Gastrocnemius medialis (tissue), 4 donors: Measurements from ENCODE around the gene HIGD2B. TPM values are rescaled to one million over a fixed set of nuclear protein-coding genes. Genes with fewer than 3 reads are reported as not detected.
"Not testable (repeated sequence)": the region's sequence is repeated elsewhere in the genome, so short reads cannot be mapped to it uniquely, and the experiment has no call there.

ENCODE experiments used
- ATAC-seq, 2 donors: fragments of 150-250 bp; one replicate each; pipeline ENCODE4 v1.9.1; 2016
- DNase-seq, 2 donors: peaks; one replicate each; pipeline ENCODE4 v3.0.0-alpha.2; 2019
- H3K27ac ChIP-seq, 4 donors: fragments of 200-600 bp; sonication (generic); 1 replicate in 1 of 4; 2 replicates in 3 of 4; pipeline ENCODE4 v1.5.1; 2016 to 2018; ENCODE audit warnings: mild to moderate bottlenecking in 2 of 4, moderate library complexity in 1 of 4
- H3K27me3 ChIP-seq, 3 donors: fragments of 200-600 bp; sonication (generic) in 2 of 3; 1 replicate in 1 of 3; 2 replicates in 2 of 3; pipeline versions ENCODE4 v1.5.1 to v1.6.0; 2016 to 2019; ENCODE audit warnings: mild to moderate bottlenecking in 1 of 3, moderate library complexity in 1 of 3
- H3K36me3 ChIP-seq, 2 donors: fragments of 200-600 bp; sonication (generic) in 1 of 2; one replicate each; pipeline ENCODE4 v1.5.1; 2017 to 2018
- H3K4me1 ChIP-seq, 2 donors: fragments of 200-600 bp; sonication (generic) in 1 of 2; one replicate each; pipeline ENCODE4 v1.5.1; 2016 to 2017; ENCODE audit warnings: mild to moderate bottlenecking in 2 of 2
- H3K4me3 ChIP-seq, 4 donors: fragments of 200-600 bp; sonication (generic) in 3 of 4; 1 replicate in 1 of 4; 2 replicates in 3 of 4; pipeline ENCODE4 v1.5.1; 2016 to 2019; ENCODE audit warnings: mild to moderate bottlenecking in 2 of 4
- H3K9me3 ChIP-seq, 3 donors: fragments of 200-600 bp; sonication (generic) in 2 of 3; 1 replicate in 1 of 3; 2 replicates in 2 of 3; pipeline ENCODE4 v1.5.1; 2016 to 2019
- POLR2A ChIP-seq, 2 donors: fragments of 450-650 bp; IDR thresholded peaks; one replicate each; pipeline ENCODE4 v1.6.1; 2017; ENCODE audit warnings: antibody characterized with exemption in 2 of 2, mild to moderate bottlenecking in 2 of 2, moderate library complexity in 2 of 2
- in situ Hi-C, 4 donors: fragments of 200-750 bp; cut with MboI; loops; one replicate each; pipeline versions ENCODE4 v1.15.0 to v1.8.0; 2017; ENCODE audit warnings: low sequenced_read_pairs in 4 of 4
- intact Hi-C: fragments of 100-400 bp; cut with DNase I; formaldehyde crosslinking; loops from one replicate; pipeline ENCODE4 v1.15.1; 2023; ENCODE audit warnings: low total_unique reads
- total RNA-seq, 4 donors: library from RNA; depleted of rRNA; stranded (reverse); fragments of >200 nt; gene quantifications; one replicate each; pipeline versions ENCODE4 v1.1.0 to v1.2.3, GENCODE V29; 2016
- TF ChIP-seq, protein P1 (sequence below), 5 experiments: fragments of 450-650 bp in 3 of 5; fragments of 200-600 bp in 2 of 5; sonication (generic) in 2 of 5; IDR thresholded peaks in 4 of 5; conservative IDR thresholded peaks in 1 of 5; 1 replicate in 4 of 5; 2 replicates in 1 of 5; pipeline ENCODE4 v1.5.1; 2016 to 2019; ENCODE audit warnings: antibody characterized with exemption in 5 of 5, mild to moderate bottlenecking in 3 of 5, moderate library complexity in 3 of 5

HIGD2B gene
- total RNA-seq, 4 donors from 2014 or later = not detected

DNA sequence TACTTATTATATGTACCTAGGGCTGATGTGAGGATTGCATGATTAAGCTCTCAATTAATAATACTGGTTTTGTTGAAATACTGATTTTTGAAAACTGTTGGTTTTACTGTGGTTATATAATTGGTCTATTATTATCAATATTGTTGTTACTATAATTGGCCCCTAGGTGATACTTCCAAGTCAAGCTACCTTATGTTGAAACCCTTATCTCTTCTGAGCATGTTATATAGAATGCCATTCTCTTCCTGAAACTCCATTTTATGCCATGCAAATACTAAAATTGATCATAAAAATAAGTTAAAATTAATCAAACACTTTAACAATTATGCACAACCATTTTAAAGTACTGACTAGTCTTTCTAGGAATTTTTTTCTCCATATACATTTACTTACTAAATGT lies 46.1 kb upstream of the HIGD2B start:
- no peak overlapping the region for H3K4me3 ChIP-seq
- TF ChIP-seq, protein P1, sequence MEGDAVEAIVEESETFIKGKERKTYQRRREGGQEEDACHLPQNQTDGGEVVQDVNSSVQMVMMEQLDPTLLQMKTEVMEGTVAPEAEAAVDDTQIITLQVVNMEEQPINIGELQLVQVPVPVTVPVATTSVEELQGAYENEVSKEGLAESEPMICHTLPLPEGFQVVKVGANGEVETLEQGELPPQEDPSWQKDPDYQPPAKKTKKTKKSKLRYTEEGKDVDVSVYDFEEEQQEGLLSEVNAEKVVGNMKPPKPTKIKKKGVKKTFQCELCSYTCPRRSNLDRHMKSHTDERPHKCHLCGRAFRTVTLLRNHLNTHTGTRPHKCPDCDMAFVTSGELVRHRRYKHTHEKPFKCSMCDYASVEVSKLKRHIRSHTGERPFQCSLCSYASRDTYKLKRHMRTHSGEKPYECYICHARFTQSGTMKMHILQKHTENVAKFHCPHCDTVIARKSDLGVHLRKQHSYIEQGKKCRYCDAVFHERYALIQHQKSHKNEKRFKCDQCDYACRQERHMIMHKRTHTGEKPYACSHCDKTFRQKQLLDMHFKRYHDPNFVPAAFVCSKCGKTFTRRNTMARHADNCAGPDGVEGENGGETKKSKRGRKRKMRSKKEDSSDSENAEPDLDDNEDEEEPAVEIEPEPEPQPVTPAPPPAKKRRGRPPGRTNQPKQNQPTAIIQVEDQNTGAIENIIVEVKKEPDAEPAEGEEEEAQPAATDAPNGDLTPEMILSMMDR (IDR thresholded peaks at IDR 0.05 in 4 of 5, conservative IDR thresholded peaks at IDR 0.05 in 1 of 5) = no peak
- TF ChIP-seq POLR2A (IDR thresholded peaks at IDR 0.05) = no peak
- peaks cover 0 to 40% of the 10 kb centered on the region in 2 donors for H3K36me3 ChIP-seq
- no peaks in the 10 kb centered on the region for H3K27me3 ChIP-seq
- no peak for DNase-seq
- no peak for ATAC-seq
- H3K27ac ChIP-seq = no peak overlapping the region
- intact Hi-C loops = no loop called here
- in situ Hi-C loops = no loop called here
- no peaks in the 10 kb centered on the region for H3K4me1 ChIP-seq
- no peaks in the 10 kb centered on the region for H3K9me3 ChIP-seq

DNA sequence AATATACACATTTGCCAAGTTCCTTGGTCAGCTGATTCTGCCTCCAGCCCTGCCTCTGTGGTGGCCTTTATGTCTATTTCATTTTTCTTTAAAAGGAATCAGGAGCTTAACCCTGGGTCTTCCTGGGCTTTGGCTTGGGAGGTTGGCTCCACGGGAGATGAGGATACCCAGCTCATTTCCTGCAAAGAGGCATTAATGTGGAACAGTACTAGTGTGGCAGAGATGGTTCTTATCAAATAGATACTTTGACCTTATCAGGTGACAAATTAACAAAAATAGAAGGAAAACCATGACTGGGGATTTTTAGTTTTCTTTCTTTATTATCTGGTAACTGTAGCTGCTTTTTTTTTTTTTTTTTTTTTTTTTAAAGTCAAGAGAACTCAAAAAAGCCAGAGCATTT lies 42.8 kb upstream of the HIGD2B start:
- ATAC-seq (no peak), DNase-seq (no peak)
- no peaks in the 10 kb centered on the region for H3K9me3 ChIP-seq
- intact Hi-C loops (no loop called here), in situ Hi-C loops (no loop called here)
- no peak overlapping the region for H3K4me3 ChIP-seq
- H3K4me1 ChIP-seq = no peaks in the 10 kb centered on the region
- TF ChIP-seq POLR2A (IDR thresholded peaks at IDR 0.05) = no peak
- TF ChIP-seq, protein P1 (IDR thresholded peaks at IDR 0.05 in 4 of 5, conservative IDR thresholded peaks at IDR 0.05 in 1 of 5) = no peak
- H3K36me3 ChIP-seq = peaks cover 0 to 30% of the 10 kb centered on the region in 2 donors
- H3K27ac ChIP-seq = no peak overlapping the region
- no peaks in the 10 kb centered on the region for H3K27me3 ChIP-seq

DNA sequence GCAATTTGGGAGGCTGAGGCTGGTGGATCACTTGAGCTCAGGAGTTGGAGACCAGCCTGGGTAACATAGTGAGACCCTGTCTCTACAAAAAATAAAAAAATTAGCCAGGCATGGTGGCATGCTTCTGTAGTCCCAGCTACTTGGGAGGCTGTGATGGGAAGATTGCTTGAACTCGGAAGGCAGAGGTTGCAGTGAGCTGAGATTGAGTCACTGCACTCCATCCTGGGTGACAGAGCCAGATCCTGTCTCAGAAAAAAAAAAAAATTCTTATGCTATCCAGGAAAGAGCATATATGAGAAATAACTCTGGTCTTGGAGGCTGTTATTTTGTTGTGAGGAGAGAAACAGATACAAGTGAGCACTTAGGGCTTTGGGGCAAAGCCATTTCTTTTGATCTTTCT lies 42.3 kb upstream of the HIGD2B start:
- H3K9me3 ChIP-seq, intact Hi-C loops, ATAC-seq, in situ Hi-C loops, DNase-seq, H3K4me1 ChIP-seq, H3K27ac ChIP-seq, H3K4me3 ChIP-seq, H3K27me3 ChIP-seq: not testable (repeated sequence)
- H3K36me3 ChIP-seq = peaks cover 0 to 30% of the 10 kb centered on the region in 2 donors

DNA sequence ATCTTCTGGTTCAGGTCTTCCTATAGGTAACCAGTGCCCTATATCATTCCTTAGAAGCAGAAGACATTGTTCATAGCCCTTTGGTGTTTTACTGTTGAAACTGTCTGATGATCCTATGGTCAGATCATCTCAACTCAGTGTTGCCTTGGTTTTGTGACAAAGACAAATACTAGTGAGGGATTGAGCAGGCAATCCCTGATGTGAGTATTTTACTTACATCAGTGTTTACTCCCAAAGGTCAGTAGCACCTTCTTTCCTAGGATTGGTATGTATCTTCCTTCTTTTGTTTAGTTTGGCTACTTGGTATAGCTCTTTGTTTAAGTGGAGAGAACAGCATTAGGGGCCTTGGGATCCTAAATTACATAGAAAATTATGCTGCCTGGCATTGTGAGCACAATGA lies 41.2 kb upstream of the HIGD2B start:
- intact Hi-C loops (no loop called here), in situ Hi-C loops (no loop called here)
- Histone ChIP-seq H3K4me1 (peaks cover 0 to 2% of the 10 kb centered on the region in 2 donors), H3K27me3 (no peaks in the 10 kb centered on the region), H3K36me3 (peaks cover 0 to 20% of the 10 kb centered on the region in 2 donors), H3K9me3 (no peaks in the 10 kb centered on the region), H3K27ac (no peak overlapping the region), H3K4me3 (no peak overlapping the region)
- ATAC-seq = no peak
- TF ChIP-seq, protein P1 (IDR thresholded peaks at IDR 0.05 in 4 of 5, conservative IDR thresholded peaks at IDR 0.05 in 1 of 5) = no peak
- TF ChIP-seq POLR2A (IDR thresholded peaks at IDR 0.05) = no peak
- DNase-seq = no peak

DNA sequence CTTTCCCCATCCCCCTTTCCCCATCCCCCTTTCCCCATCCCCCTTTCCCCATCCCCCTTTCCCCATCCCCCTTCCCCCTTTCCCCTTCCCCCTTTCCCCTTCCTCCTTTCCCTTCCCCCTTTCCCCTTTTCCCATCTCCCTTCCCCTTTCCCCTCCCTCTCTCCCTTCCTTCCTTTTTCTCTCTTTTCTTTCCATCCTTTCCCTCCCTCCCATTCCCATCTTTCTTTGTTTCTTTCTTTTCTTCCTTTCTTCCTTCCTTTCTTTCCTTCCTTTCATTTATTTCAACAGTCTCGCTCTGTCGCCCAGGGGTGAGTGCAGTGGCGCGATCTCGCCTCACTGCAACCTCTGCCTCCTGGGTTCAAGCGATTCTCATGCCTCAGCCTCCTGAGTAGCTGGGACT lies 39.9 kb upstream of the HIGD2B start:
- intact Hi-C loops, H3K9me3 ChIP-seq, DNase-seq, in situ Hi-C loops, H3K27me3 ChIP-seq, H3K27ac ChIP-seq, ATAC-seq, H3K4me1 ChIP-seq, H3K4me3 ChIP-seq: not testable (repeated sequence)
- H3K36me3 ChIP-seq = peaks cover 0 to 11% of the 10 kb centered on the region in 2 donors

DNA sequence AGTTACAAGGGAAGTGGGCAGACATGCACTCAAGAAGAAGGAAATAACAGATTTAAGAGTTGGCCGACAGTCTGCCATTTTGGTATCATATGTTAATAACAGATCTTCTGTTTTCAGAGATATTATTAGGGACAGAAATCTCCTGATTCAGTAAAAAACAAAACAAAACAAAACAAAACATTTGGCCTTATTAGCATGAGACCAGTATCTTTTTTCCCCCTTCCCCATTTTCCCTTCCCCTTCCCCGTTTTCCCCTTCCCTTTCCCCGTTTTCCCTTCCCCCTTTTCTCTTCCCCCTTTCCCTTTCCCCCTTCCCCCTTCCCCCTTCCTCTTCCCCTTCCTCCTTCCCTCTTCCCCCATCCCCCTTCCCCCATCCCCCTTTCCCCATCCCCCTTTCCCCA lies 39.5 kb upstream of the HIGD2B start:
- Histone ChIP-seq H3K4me1 (peaks cover 4 to 9% of the 10 kb centered on the region in 2 donors), H3K27me3 (no peaks in the 10 kb centered on the region), H3K36me3 (peaks cover 0 to 11% of the 10 kb centered on the region in 2 donors), H3K9me3 (no peaks in the 10 kb centered on the region), H3K27ac (no peak overlapping the region), H3K4me3 (no peak overlapping the region)
- intact Hi-C loops = no loop called here
- DNase-seq = no peak
- ATAC-seq = no peak
- no peak for TF ChIP-seq POLR2A (IDR thresholded peaks at IDR 0.05)
- TF ChIP-seq, protein P1 (IDR thresholded peaks at IDR 0.05 in 4 of 5, conservative IDR thresholded peaks at IDR 0.05 in 1 of 5) = no peak
- in situ Hi-C loops = no loop called here
